Erythroblast (primary cell): ENCODE data around the gene TTC28.

ENCODE experiments used
- GATA1 ChIP-seq: IDR thresholded peaks from 2 replicates; pipeline ENCODE4 v1.6.1; 2011; ENCODE audit warnings: low read depth, mild to moderate bottlenecking, control low read depth, low read length, moderate library complexity
- POLR2A ChIP-seq: IDR thresholded peaks from 2 replicates; pipeline ENCODE4 v1.6.1; 2011; ENCODE audit warnings: mild to moderate bottlenecking, low read length

DNA sequence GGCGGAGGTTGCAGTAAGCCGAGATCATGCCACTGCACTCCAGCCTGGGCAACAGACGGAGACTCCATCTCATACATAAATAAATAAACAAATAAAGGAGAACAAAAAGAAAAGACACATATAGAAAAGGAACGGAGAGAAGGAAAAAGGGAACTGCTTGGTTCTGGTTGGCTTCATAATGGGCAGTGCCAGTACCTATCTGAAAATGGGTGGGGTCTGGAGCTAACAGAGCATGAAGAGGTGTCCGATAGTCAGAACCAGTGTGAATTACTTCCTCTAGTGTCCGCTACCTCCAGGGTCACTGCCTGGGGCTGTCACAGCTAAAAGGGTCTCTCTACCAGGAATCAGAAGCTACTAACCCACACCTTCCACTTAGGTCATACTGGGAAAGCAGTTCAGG lies 27.2 kb upstream of the TTC28 start:
- no peak for TF ChIP-seq POLR2A
- TF ChIP-seq GATA1, result no peak
